Measurements from ENCODE around the gene B3GNT9. TPM values are rescaled to one million over a fixed set of nuclear protein-coding genes. Genes with fewer than 3 reads are reported as not detected.

B3GNT9 gene
- total and polyA plus RNA-seq, 2 of the 8 experiments (the other 6 are each of a cell fraction or from before 2014, with no cell fraction given): 3.5 to 9.0 TPM

- no peak overlapping the region; the same call in 1 of the 2 replicates for H2AFZ ChIP-seq (ENCODE audit: low read length)
These were observed 40.7 kb upstream of the B3GNT9 start for GRCh38 chr16:67191411-67191994.

More at GRCh38 chr16:67191411-67191994, 40.7 kb upstream of the B3GNT9 start:
- Histone ChIP-seq H3K79me1 (ENCODE audit: low read depth, low read length) (peaks cover 10% of the 10 kb centered on the region), H3K27ac (ENCODE audit: low read depth, low read length) (no peak overlapping the region), H4K8ac (ENCODE audit: extremely low read depth, insufficient read depth, low read length) (no peak overlapping the region), H3K23me2 (ENCODE audit: low read depth, low read length) (peaks cover 7% of the 10 kb centered on the region), H2BK20ac (ENCODE audit: low read length) (no peak overlapping the region), H2BK5ac (ENCODE audit: low read depth, low read length) (no peak overlapping the region; the same call in 1 of the 2 replicates), H4K5ac (ENCODE audit: insufficient read length, low read depth, low read length) (no peak overlapping the region), H3K4me2 (ENCODE audit: insufficient read depth in 1 of 2, low read depth in 2 of 2, low read length in 2 of 2) (peak overlapping the region; percentile 64 to 93), H3K23ac (ENCODE audit: insufficient read length) (no peak overlapping the region), H4K20me1 (replicated peaks in 1 of 2; ENCODE audit: control insufficient read depth in 1 of 2, insufficient read depth in 2 of 2, low read length in 2 of 2) (peaks cover 4 to 18% of the 10 kb centered on the region in 2 experiments), H3K18ac (ENCODE audit: extremely low read depth, low read length) (no peak overlapping the region), H2AK5ac (ENCODE audit: low read depth, low read length) (no peak overlapping the region), H3K14ac (ENCODE audit: insufficient read length) (no peak overlapping the region), H2BK120ac (replicated peaks; ENCODE audit: low read depth, low read length) (no peak overlapping the region), H2BK12ac (ENCODE audit: low read depth, low read length) (0 out of 2 replicates have a peak overlapping the region, but pooled peaks have one; percentile 45), H3K4me1 (replicated peaks in 1 of 4; ENCODE audit: control insufficient read depth in 3 of 4, insufficient read depth in 4 of 4, low read length in 3 of 4) (peaks cover 0 to 13% (median 2%) of the 10 kb centered on the region in 4 experiments; a peak in 4 of 7 replicates), H3K4me3 (ENCODE audit: extremely low read depth in 1 of 4, insufficient read depth in 2 of 4, low read depth in 3 of 4, low read length in 4 of 4) (peak overlapping the region in 3 of 4 experiments; percentile 29 to 99 (median 98); a peak in 6 of 8 replicates), H3K56ac (replicated peaks; ENCODE audit: insufficient read length, low read depth, low read length) (no peak overlapping the region), H3K27me3 (replicated peaks in 1 of 4; ENCODE audit: control insufficient read depth in 3 of 4, extremely low read depth in 1 of 4, insufficient read depth in 3 of 4, low read length in 3 of 4) (peaks cover 0 to 6% (median under 1%) of the 10 kb centered on the region in 4 experiments; a peak in 3 of 7 replicates), H3K9ac (replicated peaks in 1 of 4; ENCODE audit: extremely low read depth in 1 of 4, low read depth in 3 of 4, low read length in 3 of 4) (no peak overlapping the region; a peak in 2 of 7 replicates), H3K9me3 (ENCODE audit: insufficient read depth in 2 of 2, low read depth in 1 of 2, low read length in 1 of 2) (no peaks in the 10 kb centered on the region), H2BK15ac (ENCODE audit: low read length) (no peak overlapping the region), H3K36me3 (ENCODE audit: control insufficient read depth in 2 of 4, insufficient read depth in 4 of 4, low read length in 3 of 4) (peaks cover 12 to 29% (median 22%) of the 10 kb centered on the region in 4 experiments), H3K79me2 (ENCODE audit: control insufficient read depth in 1 of 2, insufficient read depth in 2 of 2, low read length in 2 of 2) (peaks cover 8 to 17% of the 10 kb centered on the region in 2 experiments), H4K91ac (replicated peaks; ENCODE audit: insufficient read length, low read length) (peak overlapping the region; percentile 34), H3K4ac (replicated peaks; ENCODE audit: insufficient read length, low read depth, low read length) (no peak overlapping the region)
- CTCF ChIA-PET (ENCODE audit: partially characterized antibody): interaction anchor here (9.3 kb wide), 1 partner anchor 18 kb away, joined by 151 read pairs; the partner anchor contains the start of gene NOL3
- DNase-seq (ENCODE audit: low read depth in 1 of 2, low spot score in 2 of 2) (no peak), FAIRE-seq (no peak)
- no peak for TF ChIP-seq SP2 (IDR thresholded peaks at IDR 0.05; ENCODE audit: low read length)
- peak; percentile 16 for TF ChIP-seq KDM4A (IDR thresholded peaks at IDR 0.05; ENCODE audit: low read depth, low read length, severe bottlenecking)
- POLR2A ChIA-PET (ENCODE audit: partially characterized antibody): no interaction called here
- 41% methylated on average over 9 of the region's 9 CpGs; no CpG with 5 or more reads in 1 of the 2 experiments for WGBS, 2 experiments (ENCODE audit: extremely low coverage in 1 of 2, insufficient coverage in 1 of 2, insufficient read length in 1 of 2, insufficient replicate concordance in 2 of 2, low coverage in 1 of 2, low lambda C conversion rate in 2 of 2, missing lambda C conversion rate in 1 of 2)
